A549 (cell line): ENCODE measurements around the gene MSRB3. TPM values are rescaled to one million over a fixed set of nuclear protein-coding genes. Genes with fewer than 3 reads are reported as not detected.

Experiments
- ATAC-seq, 2 experiments: fragments of 200-7000 bp in 1 of 2; fragments of >200 bp in 1 of 2; cut with Nextera tagmentation in 1 of 2; cut with Tn5 transposase in 1 of 2; 3 replicates each; pipeline versions ENCODE4 v1.8.0 to v1.9.1; 2018 to 2020; ENCODE audit warnings: mild to moderate bottlenecking in 1 of 2, moderate library complexity in 1 of 2
- CTCF ChIA-PET: fragments of 300-600 bp; sonication (Branson Sonifier 250); formaldehyde crosslinking; extraction: SDS; loops from one replicate; lab custom pipeline; 2021; ENCODE audit warnings: antibody characterized with exemption, inconsistent platforms; lab: Yijun Ruan, JAX
- POLR2A ChIA-PET: fragments of 350-600 bp; formaldehyde crosslinking; extraction: SDS; loops from one replicate; lab custom pipeline; 2021; ENCODE audit warnings: antibody characterized with exemption, inconsistent platforms; lab: Yijun Ruan, JAX
- DNase-seq, 2 experiments: peaks; one replicate each; pipeline versions ENCODE4 v3.0.0 to v3.0.0-alpha.2; 2011 to 2016; ENCODE audit warnings: low read depth in 1 of 2, low spot score in 1 of 2
- FAIRE-seq: peaks from 2 replicates; lab custom pipeline; 2011; peaks lifted over from hg19 to GRCh38; lab: Jason Lieb, UNC
- H3K27ac ChIP-seq, 2 experiments: fragments of >200 bp; sonication (Bioruptor Twin); formaldehyde crosslinking; 3 replicates each; pipeline ENCODE4 v1.5.1; 2016 to 2017
- H3K4me1 ChIP-seq: fragments of >200 bp; sonication (Bioruptor Twin); formaldehyde crosslinking; 3 replicates; pipeline ENCODE4 v1.6.1; 2016
- H3K4me2 ChIP-seq: fragments of >200 bp; sonication (Bioruptor Twin); formaldehyde crosslinking; 3 replicates; pipeline ENCODE4 v1.6.1; 2016
- H3K4me3 ChIP-seq: fragments of >200 bp; sonication (Bioruptor Twin); formaldehyde crosslinking; 3 replicates; pipeline ENCODE4 v1.5.1; 2016
- H3K9me3 ChIP-seq: fragments of >200 bp; sonication (Bioruptor Twin); formaldehyde crosslinking; 3 replicates; pipeline ENCODE4 v1.6.1; 2016
- CBX2 ChIP-seq: fragments of 200-600 bp; sonication (generic); IDR thresholded peaks from 2 replicates; pipeline ENCODE4 v1.6.1; 2016; ENCODE audit warnings: low read depth, mild to moderate bottlenecking, borderline replicate concordance
- CHD2 ChIP-seq: fragments of 150-350 bp; IDR thresholded peaks from 2 replicates; pipeline ENCODE4 v1.6.1; 2014; ENCODE audit warnings: low read length; ENCODE audit not compliant: partially characterized antibody
- CTCF ChIP-seq: fragments of >200 bp; sonication (Bioruptor Twin); formaldehyde crosslinking; IDR thresholded peaks from 3 replicates; pipeline ENCODE4 v1.5.1; 2016
- EHMT2 ChIP-seq: fragments of 200-600 bp; sonication (generic); IDR thresholded peaks from 2 replicates; pipeline ENCODE4 v1.6.1; 2016; ENCODE audit warnings: antibody characterized with exemption, low read depth, mild to moderate bottlenecking, moderate library complexity
- GATA3 ChIP-seq: IDR thresholded peaks from 2 replicates; pipeline ENCODE4 v1.6.1; 2012; ENCODE audit warnings: borderline replicate concordance
- HDAC2 ChIP-seq: fragments of 200-600 bp; sonication (generic); IDR thresholded peaks from 2 replicates; pipeline ENCODE4 v1.6.1; 2016
- HES2 ChIP-seq: fragments of >200 bp; sonication (Bioruptor Twin); formaldehyde crosslinking; IDR thresholded peaks from 2 replicates; pipeline ENCODE4 v1.6.1; 2016
- HOXB13 ChIP-seq: fragments of 250-450 bp; sonication (Bioruptor Pico); IDR thresholded peaks from 2 replicates; pipeline ENCODE4 v1.5.0; 2020; ENCODE audit warnings: low read depth, mild to moderate bottlenecking, moderate library complexity
- KDM1A ChIP-seq: fragments of 200-600 bp; sonication (generic); IDR thresholded peaks from 2 replicates; pipeline ENCODE4 v1.6.1; 2016; ENCODE audit warnings: low read depth, mild to moderate bottlenecking
- KDM5A ChIP-seq: fragments of 200-600 bp; sonication (generic); IDR thresholded peaks from 2 replicates; pipeline ENCODE4 v1.6.1; 2016; ENCODE audit warnings: antibody characterized with exemption, mild to moderate bottlenecking
- MAX ChIP-seq: IDR thresholded peaks from 2 replicates; pipeline ENCODE4 v1.6.1; 2012
- NFE2L2 ChIP-seq: fragments of 150-350 bp; conservative IDR thresholded peaks from 2 replicates; pipeline ENCODE4 v1.6.1; 2014; ENCODE audit warnings: low read length
- NPAS2 ChIP-seq: fragments of 250-450 bp; sonication (Bioruptor Pico); IDR thresholded peaks from 2 replicates; pipeline ENCODE4 v1.8.0; 2022; ENCODE audit warnings: mild to moderate bottlenecking, moderate library complexity, borderline replicate concordance
- PBX3 ChIP-seq: IDR thresholded peaks from 2 replicates; pipeline ENCODE4 v1.6.1; 2012
- PHF8 ChIP-seq: fragments of 200-600 bp; sonication (generic); IDR thresholded peaks from 2 replicates; pipeline ENCODE4 v1.6.1; 2016; ENCODE audit warnings: low read depth, mild to moderate bottlenecking, antibody characterized with exemption, moderate library complexity, borderline replicate concordance
- POLR2A ChIP-seq: IDR thresholded peaks from 2 replicates; pipeline ENCODE4 v1.6.1; 2012; ENCODE audit warnings: mild to moderate bottlenecking, low read length
- POLR2AphosphoS2 ChIP-seq: conservative IDR thresholded peaks from 2 replicates; pipeline ENCODE4 v1.6.1; 2012; ENCODE audit warnings: low read length, improper control_type of control experiment, inconsistent platforms
- RAD21 ChIP-seq, 2 experiments: fragments of >200 bp in 1 of 2; sonication (Bioruptor Twin) in 1 of 2; formaldehyde crosslinking in 1 of 2; IDR thresholded peaks in 1 of 2; conservative IDR thresholded peaks in 1 of 2; 2 replicates in 1 of 2; 3 replicates in 1 of 2; pipeline ENCODE4 v1.6.1; 2012 to 2018; ENCODE audit warnings: inconsistent platforms in 1 of 2
- RCOR1 ChIP-seq: fragments of 150-350 bp; IDR thresholded peaks from 2 replicates; pipeline ENCODE4 v1.6.1; 2014; ENCODE audit warnings: antibody characterized with exemption, low read length, low read depth
- RFX5 ChIP-seq: fragments of 450-650 bp; IDR thresholded peaks from 2 replicates; pipeline ENCODE4 v1.7.1; 2014; ENCODE audit warnings: antibody characterized with exemption, mild to moderate bottlenecking, moderate library complexity
- RNF2 ChIP-seq: fragments of 200-600 bp; sonication (generic); IDR thresholded peaks from 2 replicates; pipeline ENCODE4 v1.6.1; 2016; ENCODE audit warnings: low read depth, mild to moderate bottlenecking, antibody characterized with exemption, moderate library complexity, borderline replicate concordance
- ZFP36 ChIP-seq: fragments of 450-650 bp; IDR thresholded peaks from 2 replicates; pipeline ENCODE4 v1.6.1; 2014; ENCODE audit warnings: borderline replicate concordance; ENCODE audit not compliant: partially characterized antibody
- ZNF302 ChIP-seq: fragments of 250-450 bp; sonication (Bioruptor Pico); IDR thresholded peaks from 2 replicates; pipeline ENCODE4 v1.9.0; 2021; ENCODE audit warnings: inconsistent platforms, mild to moderate bottlenecking, moderate library complexity
- WGBS: methylation state at CpG from one replicate; pipeline ENCODE4 v1.1.6; 2017; ENCODE audit errors: missing lambda C conversion rate; 5-methylcytosine and 5-hydroxymethylcytosine counted together
- polyA plus RNA-seq, 4 experiments: library from polyadenylated mRNA; depleted of rRNA in 3 of 4; stranded (reverse); fragments of >200 nt; fragmentation: RNase III in 1 of 4; extraction: RNeasy Plus Mini Kit Qiagen cat#74134 plus additional on column Dnase treatment in 1 of 4; gene quantifications; 2 replicates in 3 of 4; 3 replicates in 1 of 4; pipeline ENCODE4 v1.2.3, GENCODE V29; 2011 to 2017

MSRB3 gene
- polyA plus RNA-seq, 2 of the 4 experiments (the other 2 are of a cell fraction), result 25.2 to 46.1 TPM

- POLR2A ChIA-PET, result no interaction called here
- no peak for TF ChIP-seq KDM5A
- TF ChIP-seq PHF8, result no peak
- TF ChIP-seq GATA3, result no peak
- no peak for TF ChIP-seq NPAS2 (CRISPR knock-in tag)
- TF ChIP-seq CTCF, result no peak
- no peak for TF ChIP-seq RAD21 (conservative IDR thresholded peaks at IDR 0.05 in 1 of 2, IDR thresholded peaks at IDR 0.05 in 1 of 2)
- TF ChIP-seq MAX, result no peak
- TF ChIP-seq RFX5, result no peak
- no peak for TF ChIP-seq ZNF302 (CRISPR knock-in tag)
- TF ChIP-seq RCOR1, result no peak
- TF ChIP-seq, all 56 proteins: peak for 0
- FAIRE-seq (no peak), DNase-seq (no peak), ATAC-seq (no peak)
- WGBS, result 92% methylated on average over 7 of the region's 7 CpGs
- Histone ChIP-seq H3K9me3 (no peaks in the 10 kb centered on the region), H3K4me2 (no peak overlapping the region), H3K4me3 (no peak overlapping the region), H3K27ac (no peak overlapping the region), H3K4me1 (peaks cover 10% of the 10 kb centered on the region; the same call in 1 of the 3 replicates)
- CTCF ChIA-PET, result no interaction called here
Measured at GRCh38 chr12:65499167-65499566, 220.7 kb downstream of the MSRB3 start.

- no peak overlapping the region for H3K4me3 ChIP-seq
- ATAC-seq (no peak), DNase-seq (no peak), FAIRE-seq (no peak)
- WGBS, result 43% methylated on average over 7 of the region's 7 CpGs
- no peak overlapping the region for H3K4me2 ChIP-seq
- no peak for TF ChIP-seq EHMT2
- TF ChIP-seq ZNF302 (CRISPR knock-in tag), result no peak
- no peak for TF ChIP-seq RNF2
- no peak for TF ChIP-seq NFE2L2
- TF ChIP-seq POLR2AphosphoS2, result no peak
- no peak for TF ChIP-seq RAD21 (conservative IDR thresholded peaks at IDR 0.05 in 1 of 2, IDR thresholded peaks at IDR 0.05 in 1 of 2)
- no peak for TF ChIP-seq HDAC2
- no peak for TF ChIP-seq MAX
- TF ChIP-seq POLR2A, result no peak
- TF ChIP-seq CBX2, result no peak
- no peak for TF ChIP-seq HOXB13 (CRISPR knock-in tag)
- TF ChIP-seq KDM1A, result no peak
- no peak for TF ChIP-seq PBX3
- no peak for TF ChIP-seq ZFP36
- no peak for TF ChIP-seq CHD2
- no peak for TF ChIP-seq CTCF
- TF ChIP-seq KDM5A, result no peak
- no peak for TF ChIP-seq HES2
- TF ChIP-seq RCOR1, result no peak
- H3K9me3 ChIP-seq, result no peaks in the 10 kb centered on the region
- H3K27ac ChIP-seq, result no peak overlapping the region
- POLR2A ChIA-PET, result no interaction called here
- CTCF ChIA-PET, result interaction anchor here (1.1 to 1.4 kb wide), 2 partner anchors 56 to 155 kb away, joined by 4 to 5 read pairs; no protein-coding TSS in a partner anchor
- H3K4me1 ChIP-seq, result peaks cover 3% of the 10 kb centered on the region; the same call in 1 of the 3 replicates
Measured at GRCh38 chr12:65500091-65500900, 221.8 kb downstream of the MSRB3 start.
